ENCODE data around the gene PLCXD3. TPM values are rescaled to one million over a fixed set of nuclear protein-coding genes. Genes with fewer than 3 reads are reported as not detected.

Gene PLCXD3
- total RNA-seq, 2 experiments from 2014 or later = not detected

DNA sequence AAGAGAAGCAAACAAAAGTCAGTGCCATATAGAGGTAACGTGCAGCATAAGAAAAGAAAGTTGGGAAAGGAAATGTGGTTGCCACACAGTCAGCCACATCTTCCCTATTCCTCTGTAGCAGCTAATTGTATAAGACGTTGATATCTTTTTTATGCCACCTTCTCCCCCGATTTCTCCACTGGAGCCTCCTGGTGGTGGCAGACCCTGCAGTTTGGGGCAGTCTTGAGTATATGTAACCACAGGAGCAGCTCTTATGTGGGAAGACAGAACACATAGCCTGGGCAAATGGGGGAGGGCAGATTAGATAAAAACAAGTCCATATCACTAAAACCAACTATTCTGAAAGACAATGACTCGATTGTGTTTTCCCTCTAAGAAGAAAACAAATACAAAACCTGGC, 99.7 kb downstream of the PLCXD3 start:
- ChIA-PET POLR2A (no interaction called here), CTCF (no interaction called here)
- peaks cover 2% of the 10 kb centered on the region for H3K9me3 Mint-ChIP-seq
- H3K27ac Mint-ChIP-seq = no peak overlapping the region
- intact Hi-C loops (cut with micrococcal nuclease) = no loop called here
- no peaks in the 10 kb centered on the region for H3K36me3 Mint-ChIP-seq (ENCODE audit: low read depth)
- H3K27me3 Mint-ChIP-seq = no peaks in the 10 kb centered on the region
- H3K4me1 Mint-ChIP-seq (ENCODE audit: low read depth) = no peaks in the 10 kb centered on the region
- DNase-seq (no peak), ATAC-seq (no peak)
- H3K4me3 Mint-ChIP-seq = no peak overlapping the region
- TF ChIP-seq, protein P1, sequence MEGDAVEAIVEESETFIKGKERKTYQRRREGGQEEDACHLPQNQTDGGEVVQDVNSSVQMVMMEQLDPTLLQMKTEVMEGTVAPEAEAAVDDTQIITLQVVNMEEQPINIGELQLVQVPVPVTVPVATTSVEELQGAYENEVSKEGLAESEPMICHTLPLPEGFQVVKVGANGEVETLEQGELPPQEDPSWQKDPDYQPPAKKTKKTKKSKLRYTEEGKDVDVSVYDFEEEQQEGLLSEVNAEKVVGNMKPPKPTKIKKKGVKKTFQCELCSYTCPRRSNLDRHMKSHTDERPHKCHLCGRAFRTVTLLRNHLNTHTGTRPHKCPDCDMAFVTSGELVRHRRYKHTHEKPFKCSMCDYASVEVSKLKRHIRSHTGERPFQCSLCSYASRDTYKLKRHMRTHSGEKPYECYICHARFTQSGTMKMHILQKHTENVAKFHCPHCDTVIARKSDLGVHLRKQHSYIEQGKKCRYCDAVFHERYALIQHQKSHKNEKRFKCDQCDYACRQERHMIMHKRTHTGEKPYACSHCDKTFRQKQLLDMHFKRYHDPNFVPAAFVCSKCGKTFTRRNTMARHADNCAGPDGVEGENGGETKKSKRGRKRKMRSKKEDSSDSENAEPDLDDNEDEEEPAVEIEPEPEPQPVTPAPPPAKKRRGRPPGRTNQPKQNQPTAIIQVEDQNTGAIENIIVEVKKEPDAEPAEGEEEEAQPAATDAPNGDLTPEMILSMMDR (IDR thresholded peaks at IDR 0.05) = no peak

DNA sequence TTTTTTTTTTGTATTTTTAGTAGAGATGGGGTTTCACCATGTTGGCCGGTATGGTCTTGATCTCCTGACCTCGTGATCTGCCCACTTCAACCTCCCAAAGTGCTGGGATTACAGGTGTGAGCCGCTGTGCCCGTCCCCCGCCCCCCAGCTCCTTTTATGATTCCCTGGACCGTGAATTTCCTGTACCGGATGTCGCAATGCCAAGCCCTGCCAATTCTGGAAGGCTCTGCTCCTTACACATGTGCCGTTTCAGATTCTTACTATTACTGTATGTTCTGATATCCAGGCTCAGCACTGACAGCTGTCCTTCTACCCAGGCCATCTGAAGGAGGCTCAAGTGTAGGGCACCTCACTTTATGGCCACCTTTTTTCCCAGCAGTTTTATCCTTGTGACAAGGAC, 100.1 kb downstream of the PLCXD3 start:
- Mint-ChIP-seq H3K27ac (no peak overlapping the region), H3K27me3 (no peaks in the 10 kb centered on the region), H3K4me3 (no peak overlapping the region), H3K4me1 (ENCODE audit: low read depth) (no peaks in the 10 kb centered on the region), H3K9me3 (peaks cover 2% of the 10 kb centered on the region), H3K36me3 (ENCODE audit: low read depth) (no peaks in the 10 kb centered on the region)
- intact Hi-C loops (cut with micrococcal nuclease) = no loop called here
- ATAC-seq (no peak), DNase-seq (no peak)
- TF ChIP-seq, protein P1 (IDR thresholded peaks at IDR 0.05) = no peak
- POLR2A ChIA-PET = no interaction called here
- CTCF ChIA-PET = no interaction called here

GRCh38 chr5:41408676-41409443, 101.5 kb downstream of the PLCXD3 start:
- H3K27me3 Mint-ChIP-seq = no peaks in the 10 kb centered on the region
- TF ChIP-seq, protein P1 (IDR thresholded peaks at IDR 0.05) = no peak
- POLR2A ChIA-PET = no interaction called here
- no peak overlapping the region for H3K27ac Mint-ChIP-seq
- intact Hi-C loops (cut with micrococcal nuclease) = no loop called here
- ATAC-seq (no peak), DNase-seq (no peak)
- no peaks in the 10 kb centered on the region for H3K36me3 Mint-ChIP-seq (ENCODE audit: low read depth)
- H3K9me3 Mint-ChIP-seq = peaks cover 2% of the 10 kb centered on the region
- H3K4me1 Mint-ChIP-seq (ENCODE audit: low read depth) = no peaks in the 10 kb centered on the region
- no peak overlapping the region for H3K4me3 Mint-ChIP-seq
- CTCF ChIA-PET = no interaction called here

DNA sequence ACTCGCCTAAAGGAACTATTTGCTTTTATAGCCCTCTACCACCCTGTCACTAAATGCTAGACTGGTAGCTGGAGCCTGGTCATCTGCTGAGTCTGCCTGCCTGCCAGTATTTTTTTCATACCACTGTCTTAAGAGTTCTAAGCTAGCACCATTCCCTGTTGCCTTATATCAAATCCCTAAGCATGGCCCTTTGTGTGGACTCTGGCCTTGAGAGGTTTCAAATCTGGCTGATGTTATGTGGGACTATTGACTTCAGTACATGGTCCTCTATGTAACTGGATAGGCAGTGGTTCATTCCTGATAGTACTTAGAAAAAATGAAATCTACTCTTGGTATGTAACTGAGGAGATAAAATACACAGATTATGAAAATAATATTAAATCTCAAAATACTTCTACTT, 103.5 kb downstream of the PLCXD3 start:
- POLR2A ChIA-PET = no interaction called here
- H3K27me3 Mint-ChIP-seq = no peaks in the 10 kb centered on the region
- TF ChIP-seq, protein P1 (IDR thresholded peaks at IDR 0.05) = no peak

DNA sequence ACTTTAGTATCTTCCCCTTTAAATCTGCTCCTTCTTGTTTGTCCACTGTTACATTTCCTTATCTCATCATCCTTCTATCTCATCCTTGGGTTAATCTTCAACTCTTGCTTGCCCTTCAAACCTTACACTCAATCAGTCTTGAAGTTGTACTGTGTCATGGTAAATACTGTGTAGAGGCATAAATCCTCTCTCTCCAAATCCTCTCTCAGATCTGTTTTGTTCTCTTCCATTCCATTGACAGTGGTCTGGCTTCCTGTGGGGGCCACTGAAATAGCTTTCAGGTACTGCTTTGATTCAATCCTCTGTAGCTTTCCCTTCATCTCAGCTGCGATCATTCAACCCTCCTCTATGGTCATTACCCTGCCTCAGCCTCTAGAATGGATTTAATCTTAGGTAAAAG, 104.0 kb downstream of the PLCXD3 start:
- no peak overlapping the region for H3K4me3 Mint-ChIP-seq
- H3K27ac Mint-ChIP-seq = no peak overlapping the region
- H3K9me3 Mint-ChIP-seq = no peaks in the 10 kb centered on the region
- CTCF ChIA-PET = no interaction called here
- DNase-seq = no peak
- no peaks in the 10 kb centered on the region for H3K4me1 Mint-ChIP-seq (ENCODE audit: low read depth)
- H3K27me3 Mint-ChIP-seq = no peaks in the 10 kb centered on the region
- TF ChIP-seq, protein P1 (IDR thresholded peaks at IDR 0.05) = no peak
- POLR2A ChIA-PET = no interaction called here
- intact Hi-C loops (cut with micrococcal nuclease) = no loop called here
- no peak for ATAC-seq
- no peaks in the 10 kb centered on the region for H3K36me3 Mint-ChIP-seq (ENCODE audit: low read depth)

More for the DNA sequence above, 103.5 kb downstream of the PLCXD3 start:
- H3K9me3 Mint-ChIP-seq = no peaks in the 10 kb centered on the region
- no peak for DNase-seq
- no peak for ATAC-seq
- H3K36me3 Mint-ChIP-seq (ENCODE audit: low read depth) = no peaks in the 10 kb centered on the region
- no peak overlapping the region for H3K27ac Mint-ChIP-seq
- no peaks in the 10 kb centered on the region for H3K4me1 Mint-ChIP-seq (ENCODE audit: low read depth)
- H3K4me3 Mint-ChIP-seq = no peak overlapping the region
- CTCF ChIA-PET = no interaction called here
- intact Hi-C loops (cut with micrococcal nuclease) = no loop called here
